ENCODE measurements around the gene NSUN5.
"Not testable (repeated sequence)": the region's sequence is repeated elsewhere in the genome, so short reads cannot be mapped to it uniquely, and the experiment has no call there.

The NSUN5 gene

DNA sequence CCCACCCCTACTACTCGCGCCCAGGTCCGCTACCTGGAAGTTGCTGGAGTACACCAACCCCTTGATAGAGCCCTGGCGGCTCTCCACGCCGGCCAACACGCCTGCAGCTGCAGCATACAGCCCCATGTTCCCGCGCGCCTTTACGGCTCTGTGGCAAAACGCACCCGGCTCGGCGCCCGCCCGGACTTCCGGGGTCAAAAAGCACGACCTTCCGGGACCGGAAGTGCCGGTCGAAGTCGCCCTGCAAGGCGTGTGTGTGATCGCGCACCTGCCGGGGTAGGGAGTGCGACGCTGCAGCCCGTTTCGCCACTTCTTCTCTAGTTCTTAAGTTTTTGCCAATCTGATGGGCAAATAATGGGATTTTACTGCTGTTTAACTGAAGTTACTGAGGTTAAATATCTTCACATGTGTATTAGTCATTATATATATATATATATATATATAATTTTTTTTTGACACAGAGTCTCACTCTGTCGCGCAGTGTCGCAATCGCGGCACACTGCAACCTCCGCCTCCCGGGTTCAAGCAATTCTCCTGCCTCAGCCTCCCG, at the start of gene NSUN5:
TSS of gene NSUN5 (minus strand) at position 162 of the 550 bp plus-strand sequence. CDS start at position 126, 36 bp downstream.
- DNase-seq (ENCODE audit: low read depth in 4 of 4, low spot score in 1 of 4), result peak; percentile 71 to 89 (median 83)

DNA sequence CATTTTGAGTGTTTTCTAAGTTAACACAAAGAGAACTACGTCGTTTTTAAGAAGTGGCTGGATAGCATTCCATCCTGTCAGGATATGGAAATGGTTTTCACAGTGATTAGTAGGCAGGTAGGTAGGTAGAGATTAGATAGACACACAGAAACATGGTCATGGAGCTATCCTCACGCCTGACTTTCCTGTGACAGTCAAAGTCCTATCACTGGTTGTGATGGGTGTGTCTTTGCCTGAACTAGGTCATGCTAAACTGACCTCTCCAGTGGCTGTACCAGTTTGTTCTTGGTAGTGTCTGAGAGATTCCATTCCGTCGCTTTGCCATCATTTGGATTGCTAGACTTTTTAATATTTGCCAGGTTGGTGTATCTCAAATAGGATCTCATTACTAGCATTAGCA, 47.5 kb upstream of the NSUN5 start:
- no peak for DNase-seq (ENCODE audit: low read depth in 4 of 4, low spot score in 1 of 4)

DNA sequence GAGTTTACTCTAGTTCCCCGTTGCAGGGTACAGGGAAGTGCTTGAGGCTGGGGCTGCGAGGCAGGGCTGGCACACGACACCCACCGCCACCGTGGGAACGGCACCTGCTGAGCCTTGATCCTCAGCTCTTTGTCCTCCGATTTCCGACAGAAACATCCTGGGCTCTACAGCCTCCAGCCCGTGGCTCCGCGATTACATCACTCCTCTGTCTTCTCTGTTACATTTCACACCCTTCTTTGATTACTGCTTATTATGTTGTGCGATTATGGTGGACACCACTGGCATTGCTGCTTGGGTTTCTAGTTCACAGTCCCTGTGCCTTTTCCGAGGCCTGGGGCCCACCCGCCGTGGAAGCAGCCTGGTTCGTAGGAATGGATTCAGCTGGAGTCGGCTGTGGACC, 46.2 kb upstream of the NSUN5 start:
- no peak for DNase-seq (ENCODE audit: low read depth in 4 of 4, low spot score in 1 of 4)

DNA sequence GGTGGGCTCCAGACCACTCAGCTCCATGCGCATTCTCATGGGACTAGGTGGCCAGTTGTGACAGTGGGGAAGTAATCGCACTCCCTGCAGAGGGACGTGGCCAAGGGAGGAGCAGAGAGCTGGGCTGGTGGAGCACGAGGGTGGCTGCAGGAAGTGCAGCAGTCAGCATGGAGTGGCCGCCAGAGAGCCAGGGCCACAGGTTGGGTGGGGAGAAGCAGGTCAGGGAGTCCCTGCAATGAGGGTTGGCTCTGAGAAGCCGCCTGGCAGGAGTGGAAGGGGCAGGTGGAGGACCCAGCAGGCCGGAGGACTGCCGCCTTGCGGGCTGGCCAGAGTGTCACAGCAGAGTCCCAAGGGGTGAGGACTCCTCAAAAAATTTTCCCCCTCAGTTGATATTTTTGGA, 45.6 kb upstream of the NSUN5 start:
- DNase-seq (ENCODE audit: low read depth in 4 of 4, low spot score in 1 of 4), result no peak

DNA sequence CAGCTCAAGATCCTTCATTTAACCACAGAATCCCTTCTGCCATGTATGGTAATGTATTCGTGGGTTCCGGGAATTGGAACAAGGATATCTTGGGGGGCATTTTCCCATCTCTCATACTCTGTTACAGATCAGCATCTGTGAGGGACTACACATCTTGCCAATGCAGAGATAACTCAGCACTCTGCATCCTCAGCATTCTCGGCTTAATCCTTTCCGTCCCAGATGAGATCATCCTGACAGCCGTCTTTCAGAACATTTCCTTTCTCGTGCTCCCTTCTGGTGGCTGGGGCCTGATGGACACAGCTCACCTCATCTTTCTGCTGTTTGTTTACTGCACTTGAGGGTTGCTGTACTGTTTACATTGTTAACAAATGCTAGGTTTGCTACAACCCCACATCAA, 44.6 kb upstream of the NSUN5 start:
- DNase-seq (ENCODE audit: low read depth in 4 of 4, low spot score in 1 of 4), result no peak

DNA sequence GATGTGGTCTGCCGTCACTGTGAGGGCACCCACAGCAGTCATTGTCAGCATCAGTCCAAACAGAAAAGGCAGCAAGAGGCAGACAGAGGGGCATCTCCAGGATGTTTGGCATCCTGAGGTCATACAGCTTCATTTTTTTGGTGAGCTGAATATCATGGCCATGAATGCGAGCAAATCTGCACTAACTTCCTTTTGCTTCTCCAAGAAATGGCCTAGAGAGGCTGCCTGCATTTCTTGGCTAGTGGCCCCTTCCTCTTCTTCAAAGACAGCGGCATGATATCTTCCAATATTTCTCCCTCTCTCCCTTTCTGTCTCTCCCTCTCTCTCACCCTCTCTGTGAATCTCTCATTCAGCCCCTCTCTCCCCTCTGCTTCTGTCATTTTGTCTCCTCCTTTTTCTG, 44.2 kb upstream of the NSUN5 start:
- DNase-seq (ENCODE audit: low read depth in 4 of 4, low spot score in 1 of 4), result no peak

DNA sequence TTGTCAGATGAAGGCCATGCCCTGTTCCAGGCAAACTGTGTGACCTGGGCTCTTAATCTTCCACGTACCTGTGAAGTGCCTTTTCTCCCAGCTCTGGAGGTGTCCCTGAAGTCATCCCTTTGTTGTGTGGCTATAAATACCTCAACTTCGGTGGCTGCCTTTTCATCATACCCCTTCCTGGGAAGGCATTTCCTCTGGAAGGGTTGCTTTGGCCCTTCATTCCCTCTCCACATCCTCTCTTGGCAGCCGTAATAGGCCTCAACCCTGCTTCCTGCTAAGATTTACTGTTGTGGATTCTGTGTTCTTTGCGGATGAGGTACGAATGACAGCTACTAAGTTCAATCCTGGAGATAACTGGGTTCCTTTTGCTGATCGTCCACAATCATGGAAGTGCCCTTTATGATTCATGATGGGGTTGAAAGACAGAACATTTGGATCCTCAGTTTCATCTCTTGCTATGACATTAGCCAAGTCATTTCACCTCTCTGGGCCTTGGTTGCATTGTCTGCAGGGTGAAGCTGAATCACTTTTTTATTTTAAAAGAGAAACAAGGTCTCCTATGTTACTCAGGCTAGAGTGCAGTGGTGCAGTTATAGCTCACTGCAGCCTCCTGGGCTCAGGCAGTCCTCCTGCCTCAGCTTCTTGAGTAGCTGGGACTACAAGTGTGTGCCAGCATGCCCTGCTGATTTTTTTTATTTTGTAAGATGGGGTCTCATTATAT, 43.0 kb upstream of the NSUN5 start:
- DNase-seq (ENCODE audit: low read depth in 4 of 4, low spot score in 1 of 4), result no peak

DNA sequence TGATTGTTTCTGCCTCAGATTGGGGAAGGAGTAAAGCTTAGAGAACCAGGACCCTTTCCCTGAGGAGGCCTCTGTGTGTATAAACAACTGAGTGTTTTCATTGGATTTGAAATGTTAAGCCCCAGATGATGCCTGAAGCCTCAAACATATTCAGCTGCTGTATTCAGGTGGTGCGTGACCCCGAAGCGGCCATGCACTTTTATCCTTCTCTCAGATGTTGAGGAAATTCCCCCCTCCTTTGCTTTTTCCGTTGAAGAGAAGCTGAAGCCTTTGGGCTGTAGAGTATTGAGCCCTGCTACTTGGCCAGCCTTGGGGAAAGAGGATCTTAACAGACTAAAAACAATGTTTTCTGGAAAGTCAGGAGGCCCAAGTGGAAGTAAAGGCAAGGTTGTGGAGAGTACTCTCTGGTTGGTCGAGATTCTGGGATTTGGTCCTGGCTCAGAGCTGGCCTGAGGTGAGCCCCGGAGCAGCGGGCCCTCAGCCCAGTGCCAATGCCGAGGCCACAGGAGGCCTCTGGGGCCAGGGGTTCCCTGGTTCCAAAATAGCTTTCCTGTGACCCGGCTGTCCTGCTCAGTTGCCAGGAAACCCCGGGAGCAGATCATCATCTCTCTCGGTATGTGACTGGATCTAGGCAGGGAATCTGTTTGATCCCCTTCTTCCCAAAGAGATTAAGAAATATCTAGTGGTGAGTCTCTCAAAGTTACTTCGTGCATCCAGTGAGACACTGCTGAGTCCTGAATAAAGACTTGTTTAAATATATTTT, 41.9 kb upstream of the NSUN5 start:
- no peak for DNase-seq (ENCODE audit: low read depth in 4 of 4, low spot score in 1 of 4)

DNA sequence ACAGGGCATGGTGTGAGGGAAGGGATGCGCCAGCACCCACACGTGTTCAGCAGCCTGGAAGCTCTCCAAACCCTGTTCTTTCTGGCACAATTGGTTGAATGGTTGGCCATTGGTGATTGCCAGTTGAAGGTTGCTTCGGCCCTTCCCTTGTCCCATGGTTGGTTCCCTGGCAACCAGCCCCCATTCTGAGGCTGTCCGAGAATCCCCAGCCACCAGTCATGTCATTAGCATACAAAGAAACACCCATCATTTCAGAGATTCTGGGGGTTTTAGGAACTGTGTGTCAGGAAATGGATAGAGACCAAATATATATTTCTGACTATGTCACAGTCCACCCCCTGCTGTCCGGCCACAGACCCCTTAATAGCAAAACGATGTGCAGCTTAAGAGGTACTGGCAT, 41.1 kb upstream of the NSUN5 start:
- DNase-seq (ENCODE audit: low read depth in 4 of 4, low spot score in 1 of 4), result no peak

DNA sequence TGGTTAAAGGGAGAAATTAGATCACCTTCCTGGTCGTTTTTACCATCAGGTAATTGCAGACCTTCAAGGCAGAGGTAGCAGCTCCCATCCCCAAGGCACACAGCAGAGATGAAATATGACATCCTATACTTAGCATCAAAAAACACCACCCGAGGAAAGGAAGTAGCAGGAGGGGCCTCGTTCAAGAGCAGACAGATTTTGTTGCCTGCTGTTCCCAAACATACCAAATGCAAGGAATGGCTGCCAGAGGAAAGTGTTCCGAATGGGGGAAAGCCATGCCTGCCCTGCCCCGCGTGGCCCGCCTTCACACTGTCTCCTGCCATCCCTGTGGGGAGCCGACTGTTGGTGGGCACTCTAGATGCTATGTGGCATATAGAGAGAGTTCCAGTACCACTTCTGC, 37.3 kb upstream of the NSUN5 start:
- no peak for DNase-seq (ENCODE audit: low read depth in 4 of 4, low spot score in 1 of 4)

DNA sequence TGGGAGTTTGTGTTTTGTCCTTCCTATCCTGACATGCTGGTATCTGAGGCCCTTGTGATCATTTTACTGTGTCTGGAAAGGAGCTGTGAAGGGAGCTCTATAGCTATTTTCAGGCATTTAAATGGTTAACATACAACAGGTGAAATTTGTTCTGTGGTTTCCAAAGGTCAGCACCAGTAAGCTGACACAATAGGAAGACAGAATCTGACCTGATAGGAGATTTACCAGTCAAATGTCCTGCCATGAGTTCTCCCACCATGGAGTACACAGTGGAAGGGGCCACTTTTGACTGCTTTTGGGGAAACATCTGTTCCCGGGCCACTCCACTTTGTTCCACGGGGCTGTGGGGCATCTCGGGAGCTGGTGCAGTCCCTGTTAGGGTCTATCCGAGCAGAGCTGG, 36.9 kb upstream of the NSUN5 start:
- DNase-seq (ENCODE audit: low read depth in 4 of 4, low spot score in 1 of 4), result no peak

DNA sequence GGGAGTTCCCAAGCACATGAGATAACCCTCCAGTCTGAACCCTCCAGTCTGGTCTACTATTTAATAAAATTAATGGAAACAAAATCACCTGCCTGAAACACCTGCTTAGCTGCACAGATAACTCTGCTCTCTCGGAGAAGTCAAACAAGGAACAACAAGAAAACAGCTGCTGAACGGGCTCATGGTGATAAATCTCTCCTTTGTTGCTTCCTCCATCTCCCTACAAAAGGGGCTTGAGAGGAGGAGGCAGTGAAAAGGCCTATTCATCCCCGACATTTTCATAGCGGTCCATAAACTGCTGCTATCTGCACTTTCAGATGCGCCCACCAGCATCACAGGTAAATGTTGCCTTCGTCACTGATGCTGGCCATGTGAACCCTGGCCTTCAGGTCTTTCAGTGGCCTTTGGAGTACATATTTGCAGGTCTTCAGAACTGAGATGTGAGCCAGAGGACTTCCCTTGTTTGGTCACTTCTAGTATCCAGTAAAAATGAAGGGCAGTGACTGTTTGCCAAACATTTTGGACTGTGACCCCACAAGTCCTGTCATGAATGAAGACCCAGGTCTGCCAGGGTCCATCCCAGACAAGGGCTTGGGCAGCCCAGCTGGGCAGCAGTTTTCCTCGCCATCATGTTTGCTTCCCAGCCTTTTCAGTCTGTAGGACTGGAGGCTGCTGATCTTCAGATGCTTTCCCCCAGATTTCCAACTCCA, 35.2 kb upstream of the NSUN5 start:
- no peak for DNase-seq (ENCODE audit: low read depth in 4 of 4, low spot score in 1 of 4)

DNA sequence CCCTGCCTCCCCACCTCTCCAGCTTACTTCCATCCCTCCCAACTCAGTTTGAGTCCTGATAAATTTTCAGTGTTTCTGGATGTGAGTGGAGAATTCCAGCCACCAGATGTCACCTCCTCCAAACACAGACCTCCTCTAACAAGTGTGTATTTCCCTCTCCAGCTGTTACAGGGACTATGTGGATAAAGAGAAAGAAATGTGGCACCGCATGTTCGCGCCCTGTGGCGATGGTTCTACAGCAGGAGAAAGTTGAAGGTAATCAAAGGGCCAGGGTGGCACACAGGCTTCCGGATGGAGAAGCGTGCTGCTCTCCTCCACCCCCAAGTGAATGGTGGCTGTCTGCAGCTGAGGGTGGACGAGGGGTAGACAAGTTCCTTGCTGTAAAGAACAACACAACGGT, 34.0 kb upstream of the NSUN5 start:
- no peak for DNase-seq (ENCODE audit: low read depth in 4 of 4, low spot score in 1 of 4)

DNA sequence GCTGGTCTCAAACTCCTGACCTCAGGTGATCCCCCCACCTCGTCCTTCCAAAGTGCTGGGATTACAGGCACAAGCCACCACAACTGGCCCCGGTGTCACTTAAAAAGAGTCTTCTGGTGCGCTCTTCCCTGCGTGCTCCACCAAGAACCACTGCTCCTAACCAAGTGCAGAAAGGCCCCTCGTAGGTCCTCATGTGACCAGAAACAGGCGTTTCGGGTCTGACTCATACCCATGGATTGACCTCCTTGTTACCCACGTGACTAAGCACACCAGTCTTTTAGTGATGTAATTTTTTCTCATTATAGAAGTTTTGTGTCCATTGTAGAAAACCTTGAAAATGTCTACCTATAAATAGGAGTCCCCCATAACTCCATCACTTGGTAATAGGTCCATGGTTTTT, 33.3 kb upstream of the NSUN5 start:
- no peak for DNase-seq (ENCODE audit: low read depth in 4 of 4, low spot score in 1 of 4)

DNA sequence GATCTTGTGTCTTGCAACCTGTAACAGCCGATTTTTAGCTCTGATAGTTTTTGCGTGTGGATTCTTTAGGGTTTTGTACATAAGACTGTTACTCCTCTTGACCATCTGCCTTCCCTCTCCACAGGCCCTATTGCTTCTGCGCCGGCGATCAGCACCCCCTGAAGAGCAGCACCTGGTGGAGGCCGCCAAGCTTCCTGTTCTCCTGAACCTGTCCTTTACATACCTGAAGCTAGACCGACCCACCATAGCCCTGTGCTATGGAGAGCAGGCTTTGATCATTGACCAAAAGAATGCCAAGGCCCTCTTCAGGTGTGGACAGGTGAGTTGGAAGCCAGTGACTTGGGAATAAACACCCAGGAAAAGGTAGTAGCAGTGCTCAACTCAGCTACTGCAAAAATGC, 31.9 kb upstream of the NSUN5 start:
- no peak for DNase-seq (ENCODE audit: low read depth in 4 of 4, low spot score in 1 of 4)

DNA sequence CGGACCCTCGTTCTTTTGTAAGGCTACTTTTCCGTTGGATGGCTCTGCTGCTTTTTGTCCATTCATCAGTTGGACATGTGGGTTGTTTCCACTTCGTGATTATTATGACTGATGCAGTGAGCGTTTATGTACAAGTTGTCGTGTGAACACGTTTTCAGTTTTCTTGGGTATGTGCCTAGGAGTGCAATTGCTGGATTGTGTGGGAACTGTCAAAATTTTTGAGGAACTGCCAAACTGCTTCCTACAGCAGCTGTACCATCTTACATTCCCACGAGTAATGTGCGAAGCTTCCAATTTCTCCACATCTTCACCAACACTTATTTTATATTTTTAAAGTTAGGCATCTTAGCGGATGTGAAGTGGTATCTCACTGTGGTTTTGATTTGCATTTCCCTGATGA, 29.7 kb upstream of the NSUN5 start:
- DNase-seq (ENCODE audit: low read depth in 4 of 4, low spot score in 1 of 4), result no peak

DNA sequence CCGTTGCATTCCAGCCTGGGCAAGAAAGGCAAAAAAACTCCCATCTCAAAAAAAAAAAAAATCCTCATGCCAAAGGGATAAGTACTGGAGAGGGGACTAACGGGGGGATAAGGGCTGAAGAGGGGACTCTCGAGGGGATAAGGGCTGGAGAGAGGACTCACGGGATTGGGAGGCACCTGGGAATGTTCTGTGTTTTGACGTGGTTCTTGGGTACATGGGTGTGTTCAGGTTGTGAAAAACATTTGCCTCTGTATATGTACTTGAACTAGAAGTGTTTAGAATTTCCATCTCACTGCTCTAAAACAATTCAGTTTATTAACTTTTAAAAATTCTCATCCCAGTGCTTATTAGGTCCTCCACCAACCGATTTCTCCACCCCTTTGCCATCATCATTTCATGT, 23.8 kb upstream of the NSUN5 start:
- no peak for DNase-seq (ENCODE audit: low read depth in 4 of 4, low spot score in 1 of 4)

DNA sequence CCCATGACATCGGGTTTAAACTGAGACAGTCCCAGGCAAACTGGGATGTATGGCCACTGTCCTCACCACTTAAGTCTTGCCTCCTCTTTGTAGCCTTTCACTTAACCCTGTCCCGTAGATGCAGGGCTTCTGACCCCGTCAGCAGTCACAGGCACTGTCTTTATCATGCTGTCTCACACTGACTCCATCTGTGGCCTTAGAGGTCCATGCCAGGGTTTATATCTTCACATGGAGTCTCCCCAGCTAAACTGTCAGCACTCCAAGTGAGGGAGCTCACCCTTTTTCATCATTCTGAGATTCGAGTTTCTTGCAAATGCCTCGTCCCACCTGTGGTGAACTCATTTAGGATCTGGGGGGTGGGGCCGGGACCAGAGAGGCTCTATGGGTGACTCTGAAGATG, 22.1 kb upstream of the NSUN5 start:
- DNase-seq (ENCODE audit: low read depth in 4 of 4, low spot score in 1 of 4), result no peak

DNA sequence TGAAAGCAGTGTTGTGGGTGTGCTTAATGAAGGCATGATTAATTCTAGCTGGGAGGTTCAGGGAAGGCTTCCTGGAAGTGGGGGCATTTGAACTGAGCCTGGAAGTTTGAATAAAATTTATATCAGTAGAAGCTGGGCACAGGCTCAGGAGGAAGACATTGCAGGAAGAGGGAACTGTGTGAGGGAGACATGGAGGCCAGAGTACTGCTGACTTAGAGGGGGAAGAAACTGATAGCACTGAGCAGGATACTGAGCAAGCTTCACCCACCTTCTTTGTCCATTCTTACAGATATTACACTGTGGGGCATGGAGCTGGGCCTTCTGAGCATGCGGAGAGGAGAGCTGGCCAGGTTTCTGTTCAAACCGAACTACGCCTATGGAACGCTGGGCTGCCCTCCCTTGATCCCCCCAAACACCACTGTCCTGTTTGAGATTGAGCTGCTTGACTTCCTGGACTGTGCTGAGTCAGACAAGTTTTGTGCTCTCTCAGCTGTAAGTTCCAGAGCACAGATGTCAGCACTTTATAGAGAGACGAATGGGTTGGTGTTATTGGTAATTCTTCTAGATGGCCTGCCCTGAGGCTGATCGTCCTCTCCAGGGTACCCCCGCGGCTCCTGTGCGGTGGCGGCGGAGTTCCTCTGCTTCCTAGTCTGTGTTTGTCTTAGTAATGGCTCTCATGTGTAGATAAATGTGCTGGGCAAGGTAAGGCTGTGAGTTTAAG, 21.4 kb upstream of the NSUN5 start:
- no peak for DNase-seq (ENCODE audit: low read depth in 4 of 4, low spot score in 1 of 4)

DNA sequence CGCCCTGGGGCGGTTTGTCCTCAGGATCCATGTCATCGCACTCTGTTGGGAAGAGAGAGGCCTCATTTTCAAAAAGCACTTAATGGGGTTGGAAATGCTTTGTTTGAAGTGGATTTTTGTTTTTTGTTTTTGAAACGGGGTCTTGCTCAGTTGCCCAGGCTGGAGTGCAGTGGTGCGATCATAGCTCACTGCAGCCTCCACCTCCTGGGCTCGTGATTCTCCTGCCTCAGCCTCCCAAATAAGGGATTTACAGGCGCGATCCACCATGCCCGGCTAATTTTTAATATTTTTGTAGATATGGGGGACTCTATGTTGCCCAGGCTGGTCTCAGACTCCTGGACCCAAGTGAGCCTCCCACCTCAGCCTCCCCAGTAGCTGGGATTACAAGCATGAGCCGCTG, 20.1 kb upstream of the NSUN5 start:
- DNase-seq (ENCODE audit: low read depth in 4 of 4, low spot score in 1 of 4), result no peak

DNA sequence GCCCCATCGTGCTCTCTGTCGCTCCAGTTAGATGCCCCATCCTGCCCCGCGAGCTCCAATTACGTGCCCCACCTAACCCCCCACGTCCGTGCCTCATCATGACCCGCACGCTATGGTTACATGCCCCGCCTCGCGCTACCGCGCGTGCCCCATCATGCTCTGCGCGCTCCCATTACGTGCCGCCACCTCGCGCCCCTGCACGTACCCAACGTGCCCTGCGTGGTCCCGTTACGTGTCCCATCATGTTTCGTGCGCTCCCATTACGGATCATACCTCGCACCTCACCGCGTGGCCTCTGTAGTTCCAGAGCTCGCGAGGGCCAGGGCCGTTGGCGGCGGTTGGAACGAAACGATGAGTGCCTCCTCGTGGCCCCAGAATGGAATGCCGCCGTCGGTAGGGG, 19.3 kb upstream of the NSUN5 start, which contains the start of the genes FKBP6 and TRIM50:
TSS of gene FKBP6 (plus strand) at position 240 of the 400 bp plus-strand sequence. CDS start 268 bp downstream, outside the sequence.
TSS of gene TRIM50 (minus strand) at position 161 of the 400 bp plus-strand sequence. CDS start 3,295 bp downstream, outside the sequence.
- DNase-seq (ENCODE audit: low read depth in 4 of 4, low spot score in 1 of 4), result not testable (repeated sequence)

Data from stimulated activated CD4-positive, alpha-beta T cell treated with anti-CD3 and anti-CD28 coated beads, Interleukin-1b, Interleukin-23, amount 100 ng/mL, for 24 hours (primary cell).